WERI-Rb-1 (cell line): Measurements from ENCODE around the gene FAM83E.
A peak's percentile ranks its signal among the peaks of the same experiment; 100 is the strongest.

Experiments
- DNase-seq: peaks from one replicate; pipeline ENCODE4 v3.0.0-alpha.2; 2020
- H3K27ac ChIP-seq: fragments of 250-450 bp; sonication (Bioruptor Pico); 2 replicates; pipeline ENCODE4 v1.5.1; 2020; ENCODE audit warnings: mild to moderate bottlenecking, moderate library complexity
- H3K27me3 ChIP-seq: fragments of 250-450 bp; sonication (Bioruptor Pico); 2 replicates; pipeline ENCODE4 v1.5.1; 2021; ENCODE audit warnings: mild to moderate bottlenecking, low read depth, moderate library complexity; ENCODE audit not compliant: insufficient read depth, severe bottlenecking
- H3K36me3 ChIP-seq: fragments of 250-450 bp; sonication (Bioruptor Pico); 2 replicates; pipeline ENCODE4 v1.5.1; 2020; ENCODE audit warnings: mild to moderate bottlenecking, moderate library complexity
- H3K4me3 ChIP-seq: 2 replicates; pipeline ENCODE4 v1.5.1; 2011; ENCODE audit warnings: low read depth, mild to moderate bottlenecking, control low read depth, low read length
- H3K9me3 ChIP-seq: fragments of 250-450 bp; sonication (Bioruptor Pico); 2 replicates; pipeline ENCODE4 v1.5.1; 2021; ENCODE audit warnings: mild to moderate bottlenecking, moderate library complexity; ENCODE audit not compliant: severe bottlenecking
- TF ChIP-seq, protein P1 (sequence below): IDR thresholded peaks from 2 replicates; pipeline ENCODE4 v1.5.1; 2011; ENCODE audit warnings: low read depth, mild to moderate bottlenecking, control low read depth, inconsistent platforms, low read length

The FAM83E gene

DNA sequence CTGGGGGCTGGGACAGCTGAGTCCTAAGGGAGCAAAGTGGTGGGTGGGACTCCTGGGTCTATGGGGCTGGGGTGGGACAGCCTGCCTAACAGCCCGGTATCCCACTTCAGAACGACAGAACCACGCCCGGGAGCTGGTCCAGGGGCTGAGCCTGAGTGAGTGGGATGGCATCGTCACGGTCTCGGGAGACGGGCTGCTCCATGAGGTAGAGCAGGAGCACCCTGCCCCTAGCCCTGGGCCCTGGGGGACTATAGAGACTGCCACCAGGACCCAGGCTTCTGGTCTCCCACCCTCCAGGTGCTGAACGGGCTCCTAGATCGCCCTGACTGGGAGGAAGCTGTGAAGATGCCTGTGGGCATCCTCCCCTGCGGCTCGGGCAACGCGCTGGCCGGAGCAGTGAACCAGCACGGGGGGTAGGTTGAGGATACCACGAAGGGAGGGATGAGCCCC is 13.0 kb upstream of the FAM83E start:
- peaks cover 41% of the 10 kb centered on the region for H3K36me3 ChIP-seq
- no peaks in the 10 kb centered on the region for H3K27me3 ChIP-seq
- no peak overlapping the region for H3K27ac ChIP-seq
- no peak for DNase-seq
- TF ChIP-seq, protein P1, sequence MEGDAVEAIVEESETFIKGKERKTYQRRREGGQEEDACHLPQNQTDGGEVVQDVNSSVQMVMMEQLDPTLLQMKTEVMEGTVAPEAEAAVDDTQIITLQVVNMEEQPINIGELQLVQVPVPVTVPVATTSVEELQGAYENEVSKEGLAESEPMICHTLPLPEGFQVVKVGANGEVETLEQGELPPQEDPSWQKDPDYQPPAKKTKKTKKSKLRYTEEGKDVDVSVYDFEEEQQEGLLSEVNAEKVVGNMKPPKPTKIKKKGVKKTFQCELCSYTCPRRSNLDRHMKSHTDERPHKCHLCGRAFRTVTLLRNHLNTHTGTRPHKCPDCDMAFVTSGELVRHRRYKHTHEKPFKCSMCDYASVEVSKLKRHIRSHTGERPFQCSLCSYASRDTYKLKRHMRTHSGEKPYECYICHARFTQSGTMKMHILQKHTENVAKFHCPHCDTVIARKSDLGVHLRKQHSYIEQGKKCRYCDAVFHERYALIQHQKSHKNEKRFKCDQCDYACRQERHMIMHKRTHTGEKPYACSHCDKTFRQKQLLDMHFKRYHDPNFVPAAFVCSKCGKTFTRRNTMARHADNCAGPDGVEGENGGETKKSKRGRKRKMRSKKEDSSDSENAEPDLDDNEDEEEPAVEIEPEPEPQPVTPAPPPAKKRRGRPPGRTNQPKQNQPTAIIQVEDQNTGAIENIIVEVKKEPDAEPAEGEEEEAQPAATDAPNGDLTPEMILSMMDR: no peak
- H3K4me3 ChIP-seq: no peak overlapping the region
- no peaks in the 10 kb centered on the region for H3K9me3 ChIP-seq

DNA sequence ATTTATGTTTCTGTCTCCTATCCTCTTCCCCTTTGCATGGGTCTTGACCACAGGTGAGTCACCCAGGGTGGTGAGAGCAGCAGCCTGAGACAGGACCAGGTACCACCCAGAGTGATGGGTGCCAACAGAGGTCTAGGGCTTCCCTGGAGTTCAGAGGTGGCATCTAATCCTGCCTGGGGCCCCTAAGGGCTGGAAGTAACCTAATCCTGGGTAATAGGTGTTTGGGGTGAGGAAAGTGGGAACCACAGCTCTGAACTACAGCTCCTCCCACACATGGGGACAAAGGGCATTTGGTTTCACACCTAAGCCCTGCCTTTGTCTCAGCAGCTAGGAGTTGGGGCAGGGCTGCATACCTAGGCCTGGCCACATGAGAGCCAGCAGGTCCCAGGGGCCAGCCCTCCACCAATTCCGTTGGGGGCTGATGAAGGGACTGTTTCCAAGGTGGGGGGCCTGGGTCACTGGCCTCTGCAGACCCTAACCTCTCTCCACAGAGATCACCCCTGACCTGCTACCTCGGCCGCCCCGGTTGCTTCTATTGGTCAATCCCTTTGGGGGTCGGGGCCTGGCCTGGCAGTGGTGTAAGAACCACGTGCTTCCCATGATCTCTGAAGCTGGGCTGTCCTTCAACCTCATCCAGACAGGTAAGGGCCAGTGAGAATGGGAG is 12.5 kb upstream of the FAM83E start:
- H3K27me3 ChIP-seq: no peaks in the 10 kb centered on the region
- no peak for DNase-seq
- no peak overlapping the region for H3K4me3 ChIP-seq
- no peak overlapping the region for H3K27ac ChIP-seq
- no peaks in the 10 kb centered on the region for H3K9me3 ChIP-seq
- TF ChIP-seq, protein P1: no peak
- peaks cover 38% of the 10 kb centered on the region for H3K36me3 ChIP-seq

DNA sequence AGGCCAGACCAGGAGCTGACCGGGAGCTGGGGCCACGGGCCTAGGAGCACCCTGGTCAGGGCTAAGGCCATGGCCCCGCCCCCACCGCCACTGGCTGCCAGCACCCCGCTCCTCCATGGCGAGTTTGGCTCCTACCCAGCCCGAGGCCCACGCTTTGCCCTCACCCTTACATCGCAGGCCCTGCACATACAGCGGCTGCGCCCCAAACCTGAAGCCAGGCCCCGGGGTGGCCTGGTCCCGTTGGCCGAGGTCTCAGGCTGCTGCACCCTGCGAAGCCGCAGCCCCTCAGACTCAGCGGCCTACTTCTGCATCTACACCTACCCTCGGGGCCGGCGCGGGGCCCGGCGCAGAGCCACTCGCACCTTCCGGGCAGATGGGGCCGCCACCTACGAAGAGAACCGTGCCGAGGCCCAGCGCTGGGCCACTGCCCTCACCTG is 11.0 kb upstream of the FAM83E start:
- Histone ChIP-seq H3K27me3 (no peaks in the 10 kb centered on the region), H3K4me3 (no peak overlapping the region), H3K9me3 (no peaks in the 10 kb centered on the region), H3K27ac (no peak overlapping the region), H3K36me3 (peaks cover 29% of the 10 kb centered on the region)
- no peak for DNase-seq
- TF ChIP-seq, protein P1: no peak

DNA sequence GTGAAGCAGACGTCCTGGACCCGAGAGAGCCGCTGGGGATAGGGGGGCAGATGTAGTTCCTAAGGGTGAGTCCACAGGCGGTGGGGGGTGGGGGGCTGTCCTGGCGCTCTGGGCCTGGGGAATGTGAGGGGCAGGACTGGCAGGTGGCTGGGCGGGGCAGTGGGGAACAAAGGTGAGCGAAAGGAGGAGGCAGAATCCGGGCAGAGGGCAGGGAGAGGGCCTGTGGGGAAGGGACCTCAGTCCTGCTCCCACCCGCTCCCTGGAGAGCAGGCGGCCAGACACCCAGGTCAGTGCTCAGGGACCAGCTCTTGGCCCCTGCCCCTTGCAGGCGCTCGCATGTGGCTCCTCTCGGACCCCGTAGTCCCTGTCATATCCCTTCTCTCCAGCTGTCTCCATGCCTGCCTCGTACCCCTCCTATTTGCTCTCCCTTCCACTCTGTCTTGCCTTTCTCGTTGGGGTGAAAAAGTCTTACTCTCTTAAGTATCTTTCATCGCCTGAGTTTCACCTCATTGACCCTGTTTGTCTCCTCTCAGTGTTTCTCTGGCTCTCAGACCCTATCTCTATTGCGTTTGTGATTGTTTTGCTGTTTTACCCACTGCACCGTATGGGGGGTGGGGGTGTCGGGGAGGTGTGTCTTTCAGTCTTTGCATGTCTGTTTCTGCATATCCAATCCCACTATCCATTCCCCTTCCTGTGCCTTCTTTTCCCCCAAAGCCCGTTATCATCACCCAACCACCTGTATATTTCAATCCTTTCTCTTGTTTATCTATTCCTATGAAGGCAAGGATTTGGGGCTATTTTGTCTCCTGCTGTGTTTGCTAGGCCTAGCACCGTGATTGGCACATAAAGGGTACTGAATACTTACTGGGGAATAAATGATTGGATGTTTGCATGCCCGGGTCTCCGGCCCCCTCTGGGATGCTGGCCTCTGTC is 10.2 kb upstream of the FAM83E start:
- Histone ChIP-seq H3K4me3 (peak overlapping the region; percentile 56), H3K27ac (peak overlapping the region; percentile 85), H3K9me3 (no peaks in the 10 kb centered on the region), H3K27me3 (no peaks in the 10 kb centered on the region), H3K36me3 (peaks cover 20% of the 10 kb centered on the region)
- TF ChIP-seq, protein P1: no peak
- peak; percentile 58 for DNase-seq

DNA sequence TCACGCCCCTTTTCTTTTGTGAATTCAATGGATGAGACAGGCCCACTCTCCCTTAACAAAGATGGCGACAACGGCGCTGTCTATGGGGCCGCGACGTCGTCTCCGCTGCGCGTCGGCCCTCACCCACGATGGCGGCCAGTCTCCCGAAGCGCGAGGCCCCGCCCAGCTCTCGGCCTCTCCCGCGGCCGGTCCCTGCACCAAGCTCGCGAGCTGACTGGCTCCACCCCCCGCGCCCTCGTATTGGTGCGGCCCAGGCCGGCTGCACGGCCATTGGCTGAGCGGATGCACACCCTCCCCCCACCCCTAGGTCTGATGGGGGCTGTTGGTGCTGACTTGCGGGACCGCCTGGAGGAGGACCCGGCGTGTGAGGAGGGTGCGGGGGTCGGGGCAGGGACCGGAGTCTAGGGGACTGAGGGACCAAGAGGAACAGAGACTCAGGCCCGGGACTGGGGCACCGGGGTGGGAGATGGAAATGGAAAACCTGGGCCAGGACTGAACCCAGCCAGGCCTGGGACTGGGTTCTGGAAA is 9.3 kb upstream of the FAM83E start:
- TF ChIP-seq, protein P1: no peak
- H3K4me3 ChIP-seq: peak overlapping the region; percentile 56
- H3K9me3 ChIP-seq: no peaks in the 10 kb centered on the region
- peak; percentile 99 for DNase-seq
- H3K27ac ChIP-seq: peak overlapping the region; percentile 85
- no peaks in the 10 kb centered on the region for H3K27me3 ChIP-seq
- peaks cover 12% of the 10 kb centered on the region; the same call in 1 of the 2 replicates for H3K36me3 ChIP-seq
